Type B pancreatic cell (in vitro differentiated cells): Measurements from ENCODE around the gene GAB3. TPM values are rescaled to one million over a fixed set of nuclear protein-coding genes. Genes with fewer than 3 reads are reported as not detected.

ENCODE experiments used
- DNase-seq: peaks from one replicate; pipeline ENCODE4 v3.0.0; 2021; ENCODE audit warnings: mixed read lengths; ENCODE audit not compliant: unreplicated experiment; ENCODE audit errors: extremely low spot score
- H3K27ac Mint-ChIP-seq: 2 replicates; pipeline ENCODE4 v1.8.0; 2021; ENCODE audit warnings: mild to moderate bottlenecking, mixed read lengths
- H3K27me3 Mint-ChIP-seq: 2 replicates; pipeline ENCODE4 v1.8.0; 2021; ENCODE audit warnings: mixed read lengths
- H3K36me3 Mint-ChIP-seq: 2 replicates; pipeline ENCODE4 v1.8.0; 2021; ENCODE audit warnings: mixed read lengths
- H3K4me1 Mint-ChIP-seq: one replicate; pipeline ENCODE4 v1.8.0; 2021; ENCODE audit warnings: mixed read lengths; ENCODE audit not compliant: unreplicated experiment
- H3K4me3 Mint-ChIP-seq: 2 replicates; pipeline ENCODE4 v1.8.0; 2021; ENCODE audit warnings: mild to moderate bottlenecking, mixed read lengths
- H3K9me3 Mint-ChIP-seq: 2 replicates; pipeline ENCODE4 v1.8.0; 2021; ENCODE audit warnings: mixed read lengths
- total RNA-seq: library from RNA; stranded (reverse); gene quantifications from 2 replicates; pipeline ENCODE4 v1.2.1, GENCODE V29; 2021; ENCODE audit warnings: low replicate concordance
- TF ChIP-seq, protein P1 (sequence below): fragments of 200-600 bp; sonication (generic); conservative IDR thresholded peaks from 2 replicates; pipeline ENCODE4 v1.5.0; 2021; ENCODE audit warnings: antibody characterized with exemption, mild to moderate bottlenecking

The GAB3 gene
- total RNA-seq, 1 donor from 2014 or later, result 0.19 TPM

DNA sequence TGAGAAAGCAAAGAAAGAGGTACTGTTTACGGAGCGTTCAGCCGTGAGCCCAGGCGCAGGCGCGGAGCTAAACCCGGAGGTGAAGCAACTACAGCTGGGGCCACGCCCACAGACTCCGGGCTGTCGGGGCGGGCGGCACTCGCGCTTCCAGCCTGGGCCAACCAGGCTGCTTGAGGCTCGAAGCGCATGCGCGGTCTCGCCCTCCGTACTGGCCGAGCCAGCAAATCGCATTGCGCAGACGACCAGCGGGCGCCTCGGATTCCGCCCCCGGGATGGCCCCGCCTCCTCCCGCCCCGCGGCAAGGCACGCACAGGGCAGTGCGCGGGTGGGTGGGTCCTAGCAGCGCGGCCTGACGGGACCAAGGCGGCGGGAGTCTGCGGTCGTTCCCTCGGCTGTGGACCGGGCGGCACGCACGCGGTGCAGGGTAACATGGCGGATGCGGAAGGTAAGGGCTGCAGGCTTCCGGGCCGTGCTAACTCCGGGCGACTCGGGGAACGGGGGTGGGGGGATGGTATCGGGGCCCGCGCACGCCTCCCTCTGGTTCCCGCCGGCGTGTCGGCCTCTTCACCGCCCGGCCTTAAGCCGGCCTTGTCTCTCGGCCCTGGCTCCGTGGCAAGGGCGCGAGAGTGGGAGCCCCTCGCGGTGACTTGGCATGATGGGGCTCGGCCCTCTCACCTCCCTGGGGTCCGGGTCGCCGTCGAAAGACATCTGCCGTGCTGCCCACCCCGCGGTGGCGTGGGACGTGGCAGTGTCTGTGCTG, 11.8 kb upstream of the GAB3 start, which contains the start of gene DKC1:
Gene DKC1 (plus strand): TSS at position 328 of the 760 bp plus-strand sequence. CDS start 102 bp downstream, at position 430.
- Mint-ChIP-seq H3K4me3 (peak within 1 kb of the TSS; percentile 92), H3K27me3 (no peaks in the 10 kb centered on the region), H3K9me3 (no peaks in the 10 kb centered on the region), H3K4me1 (peaks cover 5% of the 10 kb centered on the region), H3K27ac (peak within 1 kb of the TSS; percentile 86), H3K36me3 (peaks cover 7% of the 10 kb centered on the region)
- DNase-seq, result peak; percentile 96
- TF ChIP-seq, protein P1, sequence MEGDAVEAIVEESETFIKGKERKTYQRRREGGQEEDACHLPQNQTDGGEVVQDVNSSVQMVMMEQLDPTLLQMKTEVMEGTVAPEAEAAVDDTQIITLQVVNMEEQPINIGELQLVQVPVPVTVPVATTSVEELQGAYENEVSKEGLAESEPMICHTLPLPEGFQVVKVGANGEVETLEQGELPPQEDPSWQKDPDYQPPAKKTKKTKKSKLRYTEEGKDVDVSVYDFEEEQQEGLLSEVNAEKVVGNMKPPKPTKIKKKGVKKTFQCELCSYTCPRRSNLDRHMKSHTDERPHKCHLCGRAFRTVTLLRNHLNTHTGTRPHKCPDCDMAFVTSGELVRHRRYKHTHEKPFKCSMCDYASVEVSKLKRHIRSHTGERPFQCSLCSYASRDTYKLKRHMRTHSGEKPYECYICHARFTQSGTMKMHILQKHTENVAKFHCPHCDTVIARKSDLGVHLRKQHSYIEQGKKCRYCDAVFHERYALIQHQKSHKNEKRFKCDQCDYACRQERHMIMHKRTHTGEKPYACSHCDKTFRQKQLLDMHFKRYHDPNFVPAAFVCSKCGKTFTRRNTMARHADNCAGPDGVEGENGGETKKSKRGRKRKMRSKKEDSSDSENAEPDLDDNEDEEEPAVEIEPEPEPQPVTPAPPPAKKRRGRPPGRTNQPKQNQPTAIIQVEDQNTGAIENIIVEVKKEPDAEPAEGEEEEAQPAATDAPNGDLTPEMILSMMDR, result peak; percentile 39

DNA sequence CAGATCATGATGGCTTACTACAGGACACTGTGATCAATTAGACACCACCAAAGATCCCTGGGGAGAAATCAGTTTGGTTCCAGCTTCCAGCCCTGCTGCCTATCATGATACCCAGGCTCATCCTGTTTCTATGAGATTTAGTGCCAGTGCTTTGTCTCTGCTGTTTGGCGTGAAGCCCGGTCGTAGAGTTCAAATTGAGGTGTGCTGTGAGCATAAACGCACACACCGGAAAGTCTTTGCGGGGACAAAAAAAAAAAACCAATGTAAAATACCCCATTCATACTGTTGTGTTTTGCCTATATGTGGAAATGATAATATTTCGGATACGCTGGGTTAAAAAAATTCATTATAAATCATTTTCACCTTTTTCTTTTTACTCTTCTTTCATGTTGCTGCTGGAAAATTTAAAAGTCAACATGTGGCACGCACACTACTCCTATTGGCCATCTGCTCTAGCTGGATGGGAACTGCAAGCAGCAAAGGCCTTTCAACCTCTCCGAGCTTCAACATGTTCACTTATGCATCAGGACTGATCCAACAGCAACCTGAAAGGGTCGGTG, 11.2 kb upstream of the GAB3 start:
- DNase-seq, result no peak
- Mint-ChIP-seq H3K27me3 (no peaks in the 10 kb centered on the region), H3K27ac (peak overlapping the region; percentile 86), H3K4me3 (peak overlapping the region; percentile 92), H3K36me3 (peaks cover 4% of the 10 kb centered on the region), H3K9me3 (no peaks in the 10 kb centered on the region), H3K4me1 (peaks cover 5% of the 10 kb centered on the region)
- TF ChIP-seq, protein P1, result no peak

DNA sequence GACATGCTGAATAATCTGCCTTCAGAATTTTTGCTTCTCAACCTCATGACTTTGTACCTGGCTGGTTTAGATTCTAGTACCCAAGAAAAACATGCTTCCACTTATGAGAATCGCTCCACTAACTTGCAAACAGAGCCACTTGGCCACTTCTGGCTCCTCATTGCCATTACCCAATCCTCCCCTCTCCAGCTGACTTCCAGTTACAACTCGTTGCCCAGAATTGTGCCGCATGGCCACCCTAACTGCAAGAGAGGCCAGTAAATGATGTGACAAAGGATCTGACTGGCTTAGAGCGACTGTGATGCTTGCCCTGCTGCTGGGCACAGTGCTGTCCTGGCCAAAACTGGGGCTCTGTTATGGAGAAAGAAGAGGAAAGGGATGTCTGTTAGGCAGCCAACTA, 7.8 kb upstream of the GAB3 start:
- Mint-ChIP-seq H3K36me3 (no peaks in the 10 kb centered on the region), H3K4me3 (no peak overlapping the region), H3K27ac (no peak overlapping the region), H3K27me3 (peaks cover 15% of the 10 kb centered on the region), H3K9me3 (no peaks in the 10 kb centered on the region), H3K4me1 (peaks cover 5% of the 10 kb centered on the region)
- TF ChIP-seq, protein P1, result no peak
- no peak for DNase-seq

DNA sequence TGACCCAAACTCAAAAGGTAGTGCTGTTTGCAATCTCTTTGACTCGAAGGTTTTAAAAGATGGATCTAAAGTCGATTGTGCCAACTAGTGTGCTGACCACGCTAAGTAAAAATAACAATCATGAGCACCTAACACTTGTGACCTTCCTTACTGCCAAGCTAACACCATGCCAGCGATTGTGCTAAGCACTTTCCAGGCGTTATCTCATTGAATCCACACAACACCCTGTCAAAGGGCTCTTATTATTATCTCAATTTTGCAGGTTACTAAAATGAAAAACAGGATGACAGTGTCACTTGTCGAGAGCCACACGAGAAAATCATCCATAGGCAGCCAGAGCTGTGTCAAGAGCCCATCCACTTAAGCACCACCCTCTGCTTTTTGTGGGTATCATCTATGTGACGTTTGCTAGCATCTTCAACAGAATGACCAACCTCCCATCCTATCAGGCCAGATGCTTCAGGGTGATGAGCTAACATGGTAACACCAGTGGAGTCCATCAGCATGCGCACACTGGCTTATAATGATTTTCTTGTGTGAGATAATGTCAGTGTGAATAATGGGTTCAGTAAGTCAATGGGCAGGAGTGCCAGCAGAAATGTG, 893 bp upstream of the GAB3 start:
- DNase-seq, result no peak
- Mint-ChIP-seq H3K4me3 (peak overlapping the region; percentile 78), H3K9me3 (peaks cover 4% of the 10 kb centered on the region), H3K4me1 (no peaks in the 10 kb centered on the region), H3K27ac (no peak overlapping the region), H3K36me3 (no peaks in the 10 kb centered on the region), H3K27me3 (peaks cover 61% of the 10 kb centered on the region)
- TF ChIP-seq, protein P1, result no peak

DNA sequence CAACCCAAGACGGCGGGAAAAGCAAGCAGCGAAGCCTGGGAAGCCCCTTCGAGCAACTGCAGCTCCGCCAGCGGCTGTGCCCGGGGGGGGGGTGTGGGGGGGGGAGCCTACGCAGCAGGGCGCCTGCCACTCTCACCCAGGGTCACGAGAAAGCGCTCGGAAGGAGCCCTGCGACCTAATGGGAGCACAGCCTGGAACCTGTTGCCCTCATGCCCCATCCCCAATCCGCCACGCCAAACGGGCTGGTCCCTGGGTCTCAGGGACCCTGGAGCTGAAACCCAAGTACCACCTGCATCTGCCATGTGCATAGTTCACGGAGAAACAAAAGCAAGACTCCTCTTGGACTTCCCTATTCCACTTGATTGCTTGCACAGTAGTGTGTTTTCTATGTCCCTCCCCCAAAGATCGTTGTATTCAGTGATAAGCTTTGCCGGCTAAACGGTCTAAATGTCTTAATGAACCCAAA, 359 bp upstream of the GAB3 start:
- peaks cover 61% of the 10 kb centered on the region for H3K27me3 Mint-ChIP-seq
- TF ChIP-seq, protein P1, result no peak

More for the DNA sequence above, 359 bp upstream of the GAB3 start:
- H3K9me3 Mint-ChIP-seq, result peaks cover 4% of the 10 kb centered on the region
- H3K27ac Mint-ChIP-seq, result no peak overlapping the region
- H3K4me3 Mint-ChIP-seq, result peak overlapping the region; percentile 78
- no peak for DNase-seq
- H3K4me1 Mint-ChIP-seq, result no peaks in the 10 kb centered on the region
- H3K36me3 Mint-ChIP-seq, result no peaks in the 10 kb centered on the region
